Liver (tissue), 9 donors: ENCODE data around the gene TOX4. TPM values are rescaled to one million over a fixed set of nuclear protein-coding genes. Genes with fewer than 3 reads are reported as not detected.

ENCODE experiments used
- DNase-seq: peaks from one replicate; pipeline ENCODE4 v3.0.0-alpha.2; 2017; ENCODE audit warnings: low spot score
- H3K27ac ChIP-seq, 2 donors: one replicate each; pipeline ENCODE4 v1.7.0; 2013; ENCODE audit warnings: inconsistent platforms in 2 of 2, low read length in 2 of 2, control low read depth in 1 of 2, low read depth in 1 of 2, mild to moderate bottlenecking in 1 of 2
- H3K27me3 ChIP-seq, 4 donors: one replicate each; pipeline versions ENCODE4 v1.6.1 to v1.7.0; 2013; ENCODE audit warnings: low read length in 3 of 4, inconsistent platforms in 1 of 4, mild to moderate bottlenecking in 1 of 4, moderate library complexity in 1 of 4; ENCODE audit not compliant: control insufficient read depth in 4 of 4, insufficient read depth in 4 of 4
- H3K36me3 ChIP-seq, 4 donors: one replicate each; pipeline versions ENCODE4 v1.6.1 to v1.7.0; 2013; ENCODE audit warnings: low read length in 3 of 4, mild to moderate bottlenecking in 3 of 4, low read depth in 1 of 4, moderate library complexity in 1 of 4; ENCODE audit not compliant: control insufficient read depth in 4 of 4, insufficient read depth in 3 of 4
- H3K4me1 ChIP-seq, 4 donors: one replicate each; pipeline versions ENCODE4 v1.6.1 to v1.7.0; 2013; ENCODE audit warnings: low read length in 3 of 4, mild to moderate bottlenecking in 3 of 4, moderate library complexity in 1 of 4; ENCODE audit not compliant: control insufficient read depth in 4 of 4, insufficient read depth in 4 of 4
- H3K4me3 ChIP-seq, 3 donors: one replicate each; pipeline versions ENCODE4 v1.6.1 to v1.7.0; 2013; ENCODE audit warnings: low read length in 3 of 3, control low read depth in 1 of 3, low read depth in 1 of 3, mild to moderate bottlenecking in 1 of 3
- H3K9ac ChIP-seq, 2 donors: one replicate each; pipeline ENCODE4 v1.7.0; 2013; ENCODE audit warnings: low read length in 2 of 2, mild to moderate bottlenecking in 2 of 2, moderate library complexity in 2 of 2, control low read depth in 1 of 2, low read depth in 1 of 2
- H3K9me3 ChIP-seq, 4 donors: one replicate each; pipeline versions ENCODE4 v1.6.1 to v1.7.0; 2013; ENCODE audit warnings: low read length in 3 of 4; ENCODE audit not compliant: control insufficient read depth in 4 of 4
- ATF3 ChIP-seq: IDR thresholded peaks from 2 replicates; pipeline ENCODE4 v1.6.1; 2016; ENCODE audit warnings: antibody characterized with exemption
- FOXA1 ChIP-seq: IDR thresholded peaks from 2 replicates; pipeline ENCODE4 v1.6.1; 2016; ENCODE audit warnings: antibody characterized with exemption
- FOXA2 ChIP-seq: IDR thresholded peaks from 2 replicates; pipeline ENCODE4 v1.6.1; 2016; ENCODE audit warnings: antibody characterized with exemption
- GABPA ChIP-seq, 2 donors: IDR thresholded peaks in 1 of 2; conservative IDR thresholded peaks in 1 of 2; 2 replicates each; pipeline ENCODE4 v1.6.1; 2016; ENCODE audit warnings: antibody characterized with exemption in 2 of 2, mild to moderate bottlenecking in 1 of 2, moderate library complexity in 1 of 2
- HNF4A ChIP-seq, 2 donors: conservative IDR thresholded peaks; 2 replicates each; pipeline ENCODE4 v1.6.1; 2016; ENCODE audit warnings: antibody characterized with exemption in 2 of 2, mild to moderate bottlenecking in 2 of 2
- HNF4G ChIP-seq: IDR thresholded peaks from 2 replicates; pipeline ENCODE4 v1.6.1; 2016; ENCODE audit warnings: antibody characterized with exemption
- JUND ChIP-seq, 2 donors: IDR thresholded peaks; 2 replicates each; pipeline ENCODE4 v1.6.1; 2016; ENCODE audit warnings: antibody characterized with exemption in 2 of 2
- MAX ChIP-seq: IDR thresholded peaks from 2 replicates; pipeline ENCODE4 v1.6.1; 2016; ENCODE audit warnings: antibody characterized with exemption
- NR2F2 ChIP-seq: IDR thresholded peaks from 2 replicates; pipeline ENCODE4 v1.6.1; 2016; ENCODE audit warnings: antibody characterized with exemption
- RAD21 ChIP-seq, 2 donors: IDR thresholded peaks; 2 replicates each; pipeline ENCODE4 v1.6.1; 2016; ENCODE audit warnings: antibody characterized with exemption in 2 of 2, mild to moderate bottlenecking in 2 of 2
- REST ChIP-seq: IDR thresholded peaks from 2 replicates; pipeline ENCODE4 v1.6.1; 2016; ENCODE audit warnings: antibody characterized with exemption, mild to moderate bottlenecking
- RXRA ChIP-seq, 2 donors: IDR thresholded peaks; 2 replicates each; pipeline ENCODE4 v1.6.1; 2017 to 2018; ENCODE audit warnings: antibody characterized with exemption in 2 of 2, mild to moderate bottlenecking in 1 of 2
- SP1 ChIP-seq: IDR thresholded peaks from 2 replicates; pipeline ENCODE4 v1.6.1; 2018; ENCODE audit warnings: antibody characterized with exemption, mild to moderate bottlenecking
- TAF1 ChIP-seq: conservative IDR thresholded peaks from 2 replicates; pipeline ENCODE4 v1.6.1; 2016; ENCODE audit warnings: antibody characterized with exemption, mild to moderate bottlenecking
- YY1 ChIP-seq: IDR thresholded peaks from 2 replicates; pipeline ENCODE4 v1.6.1; 2016; ENCODE audit warnings: antibody characterized with exemption, mild to moderate bottlenecking
- ZBTB33 ChIP-seq: IDR thresholded peaks from 2 replicates; pipeline ENCODE4 v1.6.1; 2016; ENCODE audit warnings: antibody characterized with exemption
- WGBS: extraction: QIAGEN DNeasy Blood & Tissue Kit; methylation state at CpG from one replicate; pipeline ENCODE4 v1.1.7; 2013; 5-methylcytosine and 5-hydroxymethylcytosine counted together
- polyA plus RNA-seq, 2 donors: library from polyadenylated mRNA; stranded (reverse) in 1 of 2; unstranded in 1 of 2; fragments of 200-250 nt in 1 of 2; fragments of >200 nt in 1 of 2; fragmentation: Nextera tagmentation in 1 of 2; extraction: Ambion mirVana in 1 of 2; gene quantifications; one replicate each; pipeline versions ENCODE4 v1.2.1 to v1.2.3, GENCODE V29; 2013 to 2015
- total RNA-seq, 2 donors: library from RNA; depleted of rRNA; stranded (reverse); fragments of >200 nt; gene quantifications; one replicate each; pipeline ENCODE4 v1.2.3, GENCODE V29; 2014
- donor health status: healthy.
- donor health status: healthy.
- donor health status: healthy.
- donor health status: healthy.
- donor health status: healthy.

Gene TOX4
- total and polyA plus RNA-seq, 4 donors, result 16.9 to 29.8 (median 20.4) TPM

- DNase-seq, result no peak
- no peak overlapping the region for H3K9ac ChIP-seq
- no peaks in the 10 kb centered on the region for H3K27me3 ChIP-seq
- H3K27ac ChIP-seq, result no peak overlapping the region
- TF ChIP-seq ZBTB33 (no peak), ATF3 (no peak), FOXA2 (no peak), GABPA (IDR thresholded peaks at IDR 0.05 in 1 of 2, conservative IDR thresholded peaks at IDR 0.05 in 1 of 2) (no peak), RXRA (IDR thresholded peaks at IDR 0.05) (no peak), REST (no peak), SP1 (no peak), MAX (no peak), HNF4G (no peak), HNF4A (conservative IDR thresholded peaks at IDR 0.05) (no peak), FOXA1 (no peak), RAD21 (IDR thresholded peaks at IDR 0.05) (no peak), YY1 (no peak), TAF1 (no peak), NR2F2 (no peak)
- 100% methylated on average over 1 of the region's 1 CpG for WGBS
- H3K9me3 ChIP-seq, result no peaks in the 10 kb centered on the region
- no peaks in the 10 kb centered on the region for H3K36me3 ChIP-seq
- peaks cover 0 to 18% (median 11%) of the 10 kb centered on the region in 4 donors for H3K4me1 ChIP-seq
- no peak overlapping the region for H3K4me3 ChIP-seq
Measured at GRCh38 chr14:21514341-21514740, 37.3 kb downstream of the TOX4 start.

GRCh38 chr14:21518725-21519124 is 41.7 kb downstream of the TOX4 start:
- Histone ChIP-seq H3K36me3 (no peaks in the 10 kb centered on the region), H3K4me3 (no peak overlapping the region), H3K27ac (no peak overlapping the region), H3K27me3 (no peaks in the 10 kb centered on the region), H3K9me3 (no peaks in the 10 kb centered on the region), H3K4me1 (no peaks in the 10 kb centered on the region), H3K9ac (no peak overlapping the region)
- no peak for DNase-seq
- no peak for TF ChIP-seq JUND (IDR thresholded peaks at IDR 0.05)
- no peak for TF ChIP-seq TAF1
- TF ChIP-seq ATF3, result no peak
- TF ChIP-seq REST, result no peak
- WGBS, result 88% methylated on average over 2 of the region's 2 CpGs
